SIG-M5 (cell line): ENCODE results near the gene TMEM62.
"Not testable (repeated sequence)": the region's sequence is repeated elsewhere in the genome, so short reads cannot be mapped to it uniquely, and the experiment has no call there.

Experiments
- DNase-seq: peaks from one replicate; lab custom pipeline; 2025; lab: John Stamatoyannopoulos, UW

TMEM62 gene

GRCh38 chr15:43121863-43122262 lies 11.5 kb upstream of the TMEM62 start:
- no peak for DNase-seq

GRCh38 chr15:43125100-43125661 lies 8.2 kb upstream of the TMEM62 start:
- no peak for DNase-seq

- no peak for DNase-seq
These were observed 7.0 kb upstream of the TMEM62 start for GRCh38 chr15:43126356-43126755.

- no peak for DNase-seq
These were observed 5.6 kb upstream of the TMEM62 start for GRCh38 chr15:43127752-43128151.

GRCh38 chr15:43128174-43128979 lies 5.0 kb upstream of the TMEM62 start:
- DNase-seq: not testable (repeated sequence)

GRCh38 chr15:43128980-43129335 lies 4.4 kb upstream of the TMEM62 start:
- no peak for DNase-seq

- DNase-seq: no peak
These were observed 456 bp upstream of the TMEM62 start for GRCh38 chr15:43132830-43133429.

- no peak for DNase-seq
These were observed 810 bp downstream of the TMEM62 start for GRCh38 chr15:43134157-43134635.

- DNase-seq: no peak
These were observed 2.0 kb downstream of the TMEM62 start for GRCh38 chr15:43135351-43135750.

GRCh38 chr15:43143203-43143941 lies 10.0 kb downstream of the TMEM62 start:
- no peak for DNase-seq

GRCh38 chr15:43144512-43144911 lies 11.1 kb downstream of the TMEM62 start:
- no peak for DNase-seq

GRCh38 chr15:43146184-43146583 lies 12.8 kb downstream of the TMEM62 start:
- DNase-seq: no peak

GRCh38 chr15:43150191-43150929 lies 17.0 kb downstream of the TMEM62 start:
- DNase-seq: no peak

- no peak for DNase-seq
These were observed 18.3 kb downstream of the TMEM62 start for GRCh38 chr15:43151688-43152087.

GRCh38 chr15:43153269-43153668 lies 19.9 kb downstream of the TMEM62 start:
- DNase-seq: no peak

GRCh38 chr15:43165801-43166325 lies 32.5 kb downstream of the TMEM62 start:
- DNase-seq: no peak

- not testable (repeated sequence) for DNase-seq
These were observed 33.9 kb downstream of the TMEM62 start for GRCh38 chr15:43167261-43167660.

GRCh38 chr15:43168192-43169107 lies 35.1 kb downstream of the TMEM62 start:
- DNase-seq: no peak

GRCh38 chr15:43169888-43170287 lies 36.5 kb downstream of the TMEM62 start:
- DNase-seq: no peak

- not testable (repeated sequence) for DNase-seq
These were observed 42.4 kb downstream of the TMEM62 start for GRCh38 chr15:43175656-43176309.
